Stimulated activated CD8-positive, alpha-beta memory T cell treated with anti-CD3 and anti-CD28 coated beads, Interleukin-15, amount 100 ng/mL, for 48 hours (primary cell): ENCODE data around the gene SEMA6B.
A peak's percentile ranks its signal among the peaks of the same experiment; 100 is the strongest.

Experiments
- DNase-seq, 2 donors: peaks; one replicate each; pipeline ENCODE4 v3.0.0-alpha.2; 2020; ENCODE audit warnings: low read depth in 2 of 2

Gene SEMA6B

DNA sequence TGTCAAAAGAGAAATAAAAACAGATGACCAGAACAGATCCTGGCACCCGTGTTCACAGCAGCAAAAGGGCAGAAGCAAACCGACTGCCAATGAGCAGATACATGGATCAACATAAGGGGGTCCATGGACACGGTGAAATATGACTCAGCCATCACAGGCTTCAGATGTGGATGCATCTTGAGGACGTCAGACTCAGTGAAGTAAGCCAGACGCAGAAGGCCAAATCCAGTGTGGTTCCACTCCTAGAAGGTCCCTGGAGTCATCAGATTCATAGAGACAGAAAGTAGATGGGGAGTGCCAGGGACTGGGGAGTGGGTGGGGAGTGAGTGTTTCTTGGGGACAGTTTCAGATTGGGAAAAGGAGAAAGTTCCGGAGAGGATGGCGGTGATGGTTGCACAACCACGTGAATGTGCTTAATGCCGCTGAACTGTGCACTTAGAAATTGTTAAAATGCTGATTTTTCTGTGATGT, 28.8 kb upstream of the SEMA6B start:
- no peak for DNase-seq

DNA sequence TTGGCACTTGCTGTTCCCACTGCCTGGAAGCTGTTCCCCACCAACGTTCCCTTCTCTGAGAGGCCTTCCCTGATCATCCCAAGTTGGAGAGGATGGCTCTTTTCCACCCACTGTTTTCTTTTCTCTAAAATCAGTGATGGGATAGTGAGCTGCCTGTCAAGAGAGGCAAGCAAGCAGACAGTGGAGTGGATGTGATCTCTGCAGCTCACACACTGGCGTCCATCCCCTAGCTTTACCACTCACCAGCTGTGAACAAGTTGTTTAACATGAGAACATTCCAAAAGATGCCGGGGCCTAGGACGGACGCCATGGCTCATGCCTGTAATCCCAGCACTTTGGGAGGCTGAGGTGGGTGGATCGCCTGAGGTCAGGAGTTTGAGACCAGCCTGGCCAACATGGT, 28.0 kb upstream of the SEMA6B start:
- DNase-seq: no peak

DNA sequence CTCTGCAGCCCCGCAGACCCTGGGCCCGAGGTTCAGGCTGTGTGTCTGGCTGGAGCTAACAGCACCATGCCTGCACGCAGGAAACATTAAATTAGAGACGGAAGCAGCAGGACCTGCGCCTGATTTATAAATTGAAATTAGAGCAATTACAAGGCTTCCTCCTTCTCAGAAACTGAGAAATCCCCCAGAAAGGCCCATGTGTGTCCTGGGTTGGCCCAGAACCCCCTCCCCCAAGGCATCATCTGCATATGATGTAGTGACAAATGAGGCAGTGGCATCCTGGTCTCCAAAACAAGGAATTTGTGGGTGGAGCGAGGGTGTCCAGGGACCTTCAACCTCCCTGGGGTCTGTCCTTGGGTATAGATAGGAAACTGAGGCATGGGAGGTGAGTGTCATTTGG, 27.2 kb upstream of the SEMA6B start:
- no peak for DNase-seq

DNA sequence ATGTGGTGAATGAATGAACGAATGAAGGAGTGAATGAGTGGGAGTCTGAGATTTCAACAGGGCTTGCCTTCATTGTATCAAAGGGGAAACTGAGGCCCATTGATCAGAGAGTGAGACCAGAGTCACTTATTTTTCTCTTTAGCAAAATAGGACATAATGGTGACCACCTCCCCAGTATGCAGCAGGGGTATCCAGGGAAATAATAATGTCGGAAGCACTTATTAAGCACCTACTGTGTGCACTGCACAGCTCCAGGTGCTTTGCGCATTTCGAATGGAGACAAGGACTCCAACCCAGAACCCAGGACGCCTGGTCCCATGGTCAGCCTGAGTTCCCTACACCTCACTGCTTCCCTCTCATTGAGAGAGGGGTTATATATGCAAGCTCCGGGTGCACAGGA, 26.8 kb upstream of the SEMA6B start:
- no peak for DNase-seq

DNA sequence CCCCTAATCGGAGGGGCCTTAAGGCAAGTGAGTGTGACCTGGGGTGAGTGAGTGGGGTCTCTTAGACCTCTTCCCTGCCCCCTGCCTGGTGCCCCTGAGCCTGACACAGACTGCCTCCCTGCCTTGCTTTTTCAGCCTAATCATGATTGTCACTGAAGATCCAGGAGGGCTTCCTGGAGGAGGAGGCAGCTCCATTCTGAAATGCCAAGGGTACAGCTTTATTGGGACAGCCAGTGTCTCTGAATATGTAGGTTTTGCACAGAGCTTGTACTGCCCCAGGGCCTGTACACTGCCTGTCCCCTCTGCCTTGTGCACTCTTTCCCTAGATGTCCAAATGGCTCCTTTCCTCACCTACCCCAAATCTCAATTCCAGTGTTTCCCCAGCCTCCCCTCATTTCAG, 26.1 kb upstream of the SEMA6B start:
- DNase-seq: no peak

DNA sequence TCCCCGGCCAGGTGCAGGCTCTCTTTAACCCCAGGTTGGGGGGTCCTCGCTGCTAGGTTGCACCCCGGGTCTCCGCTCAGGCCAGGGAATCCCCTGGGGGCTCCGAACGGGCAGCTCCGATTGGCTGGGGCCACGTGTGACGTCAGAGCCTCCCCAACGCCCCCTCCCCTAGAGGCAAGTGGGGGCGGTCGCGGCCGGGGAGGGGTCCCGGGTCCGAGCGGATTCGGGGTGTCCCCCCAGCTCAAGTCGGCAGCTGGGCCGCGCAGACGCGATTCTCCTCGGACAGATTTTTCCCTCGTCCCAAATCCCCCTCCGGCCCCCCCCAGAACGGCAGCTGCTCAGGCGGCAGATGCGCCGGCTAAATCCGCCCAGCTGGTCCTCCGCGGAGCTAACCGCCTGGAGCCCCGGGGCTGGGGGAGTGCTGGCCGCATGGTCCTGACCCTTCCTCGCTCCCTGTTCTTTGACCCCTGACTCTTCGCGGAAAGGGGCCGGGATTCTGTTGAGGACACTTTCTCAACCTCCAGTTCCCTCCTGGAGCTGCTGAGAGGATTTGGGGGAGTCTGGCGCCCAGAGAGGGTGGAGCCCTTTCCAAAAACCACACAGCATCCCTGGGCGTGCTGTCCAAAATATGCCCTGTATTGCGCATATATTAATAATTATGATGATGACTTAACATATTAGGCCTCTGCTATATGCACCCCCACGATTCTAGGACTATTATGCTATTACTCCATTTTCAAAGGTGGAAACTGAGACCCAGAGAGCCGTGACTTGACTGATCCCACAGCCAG, 25.4 kb upstream of the SEMA6B start:
- DNase-seq: no peak

DNA sequence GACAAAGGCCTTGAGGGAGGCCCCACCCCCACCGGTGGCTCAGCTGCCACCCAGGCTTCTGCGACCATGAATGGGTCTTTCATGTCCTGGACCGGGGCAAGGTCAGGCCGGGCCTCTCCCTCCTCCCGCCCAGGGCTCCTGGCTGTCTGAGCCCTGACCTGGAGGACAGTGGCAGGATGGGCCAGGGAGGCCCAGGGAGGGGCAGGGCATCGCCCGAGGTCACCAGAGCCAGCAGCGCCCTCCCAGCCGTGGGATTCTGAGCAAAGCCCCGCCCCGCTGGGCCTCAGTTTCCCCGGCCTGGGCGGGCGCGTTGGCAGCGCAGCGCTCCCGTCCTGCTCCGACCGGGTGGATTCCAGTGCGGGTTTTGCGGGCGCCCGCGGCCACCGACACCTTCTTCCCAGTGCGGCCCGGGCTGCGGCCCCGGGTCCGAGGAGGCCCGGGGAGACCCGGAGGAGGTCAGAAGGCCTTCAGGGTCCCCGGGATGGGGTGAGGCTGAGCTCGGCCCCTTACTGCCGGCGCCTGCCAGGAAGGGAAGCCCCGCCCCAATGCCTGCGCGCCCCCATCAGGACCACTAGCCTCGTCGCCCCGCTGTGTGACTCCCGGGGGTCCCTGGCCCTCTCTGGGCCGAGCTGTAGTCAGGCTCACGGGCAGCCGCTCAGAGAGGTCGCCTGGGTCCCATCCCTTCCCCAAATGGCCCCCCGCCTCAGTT, 24.6 kb upstream of the SEMA6B start:
- DNase-seq: no peak

DNA sequence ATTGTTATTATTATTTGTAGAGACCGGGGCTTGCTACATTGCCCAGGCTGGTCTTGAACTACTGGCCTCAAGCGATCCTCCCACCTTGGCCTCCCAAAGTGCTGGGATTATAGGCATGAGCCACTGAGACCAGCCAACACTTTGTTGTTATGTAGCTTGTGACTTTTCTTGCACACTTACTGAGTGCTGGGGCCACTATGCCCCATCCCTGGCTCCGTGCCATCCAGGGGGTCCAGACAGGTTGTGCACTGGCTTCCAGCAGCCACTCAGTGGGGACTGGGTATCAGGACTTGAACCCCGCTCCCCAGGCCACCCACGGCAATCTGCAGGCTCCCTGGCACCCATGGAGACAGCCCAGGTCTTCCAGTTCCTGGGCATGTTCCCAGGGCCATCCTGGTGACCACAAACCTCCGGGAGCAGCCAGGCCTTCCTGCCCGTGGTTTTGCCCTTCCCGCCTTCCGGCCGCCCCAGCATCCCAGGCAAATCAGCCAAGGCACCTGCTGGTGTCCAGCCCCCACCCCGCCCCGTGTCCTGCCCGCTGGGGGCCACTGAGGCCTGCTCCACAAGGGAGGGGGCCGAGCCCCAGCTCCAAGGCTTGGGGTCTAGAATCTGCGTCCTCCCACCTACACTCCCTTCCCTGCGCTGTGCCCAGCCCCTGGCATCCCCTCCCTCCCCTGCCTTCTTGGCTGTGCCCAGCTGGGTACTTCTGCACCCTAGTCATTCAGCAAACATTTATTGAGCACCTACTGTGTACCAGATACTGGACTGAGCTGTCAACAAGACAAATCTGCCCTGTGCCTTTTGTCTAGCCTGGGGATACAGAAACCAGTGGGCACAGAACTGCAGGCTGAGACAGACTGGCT, 23.7 kb upstream of the SEMA6B start:
- DNase-seq: no peak

DNA sequence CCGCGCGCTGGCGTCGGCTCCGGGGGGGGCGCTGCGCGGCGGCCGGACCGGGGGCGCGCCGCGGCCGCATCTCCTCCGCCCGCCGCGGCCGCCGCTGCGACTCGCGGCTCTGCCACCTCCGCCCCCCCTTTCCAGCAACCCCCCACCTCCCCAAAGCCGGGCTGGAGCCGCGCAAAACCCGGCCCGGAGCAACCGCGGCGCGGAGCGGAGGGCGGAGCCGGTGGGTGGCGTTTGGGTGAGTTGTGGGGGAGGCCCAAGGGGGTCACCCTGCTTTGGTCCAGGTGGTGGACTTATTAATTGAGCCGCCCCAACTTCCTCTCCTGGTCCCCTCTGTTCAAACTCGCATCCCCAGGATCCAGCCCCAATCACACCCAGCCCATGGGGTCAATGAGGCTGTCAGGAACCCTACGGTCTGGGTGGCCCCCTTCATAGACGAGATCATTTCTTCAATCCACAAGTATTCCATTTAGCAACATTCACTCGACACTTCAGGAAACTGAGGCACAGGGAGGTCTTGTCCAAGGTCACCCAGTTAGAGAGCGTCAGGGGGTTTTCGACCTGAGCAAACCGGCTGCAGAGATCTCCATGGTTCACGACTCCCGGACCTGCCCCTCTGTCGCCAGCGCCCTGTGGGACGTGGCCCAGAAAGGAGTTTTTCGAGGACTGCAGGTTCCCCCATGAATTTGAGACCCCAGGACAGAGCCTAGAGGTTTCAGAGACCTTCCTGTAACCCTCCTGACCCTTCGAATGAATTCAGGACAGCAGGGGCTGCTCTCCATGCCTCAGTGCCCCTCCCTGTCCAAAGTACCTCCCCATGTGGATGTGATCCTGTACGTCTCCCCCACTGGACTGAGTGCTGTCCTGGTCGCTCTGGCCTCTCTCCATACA, 22.4 kb upstream of the SEMA6B start:
- no peak for DNase-seq

DNA sequence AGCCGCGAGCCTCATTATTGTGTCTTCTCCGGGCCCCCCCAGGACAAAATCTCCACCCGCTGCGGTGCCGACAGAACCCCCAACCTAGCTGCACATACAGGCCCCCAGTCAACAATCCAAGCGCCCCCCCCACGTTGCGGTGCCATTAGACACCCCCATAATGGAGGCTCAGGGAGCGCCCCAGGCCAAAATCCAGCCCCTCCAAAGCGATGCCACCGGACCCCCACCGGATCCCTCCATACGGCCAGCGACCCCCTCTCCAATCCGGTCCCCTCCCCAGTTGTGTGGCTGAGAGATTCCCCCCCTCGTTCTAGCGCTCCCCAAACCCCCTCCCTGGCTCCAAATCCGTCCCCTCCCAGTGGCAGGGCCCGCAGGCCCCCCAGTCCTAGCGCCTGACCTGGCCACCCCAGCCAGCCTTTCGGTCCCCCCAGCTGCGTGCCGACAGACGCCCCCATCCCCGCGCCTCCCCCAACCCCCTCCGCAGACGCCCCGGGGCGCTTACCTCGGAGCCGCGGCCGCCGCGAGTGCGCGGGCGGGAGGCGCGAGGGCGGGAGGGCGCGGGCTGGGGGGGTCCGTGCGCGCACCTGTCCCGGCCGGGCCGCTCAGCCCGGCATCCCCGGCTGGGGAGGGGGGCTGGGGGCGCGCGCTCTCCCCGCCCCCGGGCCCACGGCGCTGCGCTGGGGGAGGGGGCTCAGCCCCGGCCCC, 21.6 kb upstream of the SEMA6B start:
- DNase-seq: no peak

DNA sequence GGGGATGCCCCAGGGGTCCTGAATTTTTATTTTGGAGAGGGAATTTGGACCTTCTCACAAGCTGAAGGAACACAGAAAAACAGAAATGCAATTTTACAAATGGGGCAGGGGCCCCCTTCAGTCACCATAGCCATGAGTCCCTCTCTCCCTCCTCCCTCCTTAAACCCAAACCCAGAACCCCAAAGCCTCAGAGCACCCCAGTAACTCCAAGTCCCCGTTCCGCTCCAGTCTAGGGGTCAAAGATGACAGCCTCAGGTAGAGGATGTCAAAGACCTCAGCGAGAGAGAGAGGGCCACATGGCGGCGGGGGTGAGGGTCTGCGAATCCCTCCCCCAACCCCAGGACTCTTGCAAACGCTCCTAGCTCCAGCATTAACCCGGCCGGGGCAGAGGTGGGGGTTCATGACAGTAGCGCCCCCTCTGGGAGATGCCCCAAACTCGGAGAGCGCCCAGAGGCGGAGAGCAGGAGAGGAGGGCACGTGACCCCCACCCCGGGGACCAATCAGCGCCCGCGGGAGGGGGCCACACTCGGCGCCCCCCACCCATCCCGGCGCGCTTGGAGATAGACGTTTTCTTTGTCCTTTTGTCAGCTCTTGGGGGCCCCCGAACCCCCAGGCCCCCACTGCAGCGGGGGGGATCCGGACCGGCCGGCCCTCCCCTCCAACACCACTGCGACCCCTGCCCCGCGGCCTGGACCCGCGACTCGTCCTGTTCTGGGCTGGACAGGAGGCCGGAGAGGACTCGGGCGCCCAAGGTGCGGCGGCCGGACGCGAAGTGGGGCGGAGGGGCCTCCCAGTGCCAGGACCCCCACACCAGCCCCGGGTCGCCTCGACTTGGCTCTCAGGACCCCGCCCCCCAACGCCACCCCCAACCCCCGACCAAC, 20.8 kb upstream of the SEMA6B start:
- DNase-seq: no peak

DNA sequence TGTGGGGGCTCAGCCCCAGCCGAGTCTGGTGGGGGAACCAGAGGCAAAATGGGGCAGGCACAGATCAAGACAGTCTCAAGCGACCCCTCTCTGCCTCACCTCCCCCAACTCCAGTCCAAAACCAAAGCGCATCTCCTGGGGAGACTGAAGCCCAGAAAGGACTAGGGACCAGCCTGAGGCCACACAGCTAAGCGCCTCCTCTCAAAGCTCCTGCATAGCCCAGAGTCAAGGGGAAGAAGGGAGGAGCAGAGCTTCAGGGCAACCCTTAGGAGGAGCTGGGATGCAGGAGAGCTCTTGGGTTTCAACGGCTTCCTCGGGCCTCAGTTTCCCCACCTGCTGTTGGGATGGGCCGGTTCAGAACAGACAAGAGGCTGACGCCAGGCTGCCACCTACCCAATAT, 19.9 kb upstream of the SEMA6B start:
- no peak for DNase-seq

DNA sequence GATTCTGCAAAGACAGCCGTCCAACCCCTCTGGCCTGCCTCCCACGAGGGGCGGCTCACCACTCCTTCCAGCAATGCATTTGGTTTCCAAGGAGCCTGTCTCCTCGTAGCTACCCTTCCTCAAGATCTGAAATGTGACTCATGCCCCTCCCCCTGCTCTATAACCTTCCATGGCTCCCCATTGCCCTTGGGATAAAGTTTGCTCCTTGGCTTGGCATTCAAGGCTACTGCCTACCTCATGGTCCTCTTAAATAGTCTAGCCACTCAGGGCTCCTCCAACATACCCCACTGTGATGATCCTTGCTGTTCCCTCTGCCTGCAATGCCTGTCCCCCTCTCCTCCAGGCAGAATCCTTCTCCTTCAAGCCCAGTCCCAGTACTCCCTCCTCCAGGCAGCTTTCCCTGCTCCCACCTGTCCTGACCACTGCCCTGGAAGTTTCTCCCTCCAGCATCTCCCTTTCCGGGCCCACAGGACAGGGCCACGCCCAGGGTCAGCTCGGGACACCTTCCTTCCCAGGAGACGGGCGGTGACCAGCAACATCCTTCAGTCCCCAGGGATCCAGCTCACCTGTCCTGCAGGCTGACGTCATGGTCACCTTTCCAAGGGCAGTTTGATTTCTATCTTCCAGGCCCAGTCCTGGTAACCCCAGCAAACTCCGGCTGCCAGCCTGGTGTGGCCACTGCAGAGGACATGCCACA, 19.2 kb upstream of the SEMA6B start:
- no peak for DNase-seq

DNA sequence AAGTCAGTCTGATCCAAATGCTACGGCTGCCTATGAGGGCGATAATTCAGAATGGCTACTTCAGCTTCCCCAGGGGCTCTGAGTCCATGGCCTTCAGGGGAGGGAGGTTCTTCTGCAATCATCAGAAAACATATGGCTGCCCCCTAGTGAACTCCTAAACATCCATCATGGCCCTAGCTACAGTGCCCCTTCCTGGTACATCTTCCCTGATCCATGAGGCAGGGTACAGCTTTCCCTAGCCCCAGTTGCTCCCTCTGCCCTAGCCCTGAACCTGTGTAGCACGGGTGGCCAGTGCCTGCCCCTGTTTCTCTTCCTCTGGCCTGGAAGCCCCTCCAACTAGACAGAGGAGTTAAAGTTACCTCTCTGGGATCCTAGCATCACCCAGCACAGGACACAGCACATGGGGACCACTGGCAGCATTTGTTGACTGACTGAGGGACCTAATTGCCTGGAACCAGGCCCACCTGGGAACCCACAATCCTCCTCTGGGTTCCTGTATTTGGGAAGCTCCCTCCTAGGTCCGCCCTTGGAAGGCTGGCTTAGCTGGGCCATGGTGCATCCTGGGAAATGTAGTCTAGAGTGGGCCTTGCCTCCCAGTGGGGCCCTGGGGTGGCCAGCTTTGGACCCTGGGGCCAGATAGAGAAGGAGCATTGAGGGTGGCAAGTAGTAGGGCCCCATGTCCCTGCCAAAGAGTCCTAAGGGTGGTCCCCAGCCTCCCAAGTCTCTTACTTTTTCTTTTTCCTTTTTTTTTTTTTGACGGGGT, 17.7 kb upstream of the SEMA6B start:
- DNase-seq: no peak

DNA sequence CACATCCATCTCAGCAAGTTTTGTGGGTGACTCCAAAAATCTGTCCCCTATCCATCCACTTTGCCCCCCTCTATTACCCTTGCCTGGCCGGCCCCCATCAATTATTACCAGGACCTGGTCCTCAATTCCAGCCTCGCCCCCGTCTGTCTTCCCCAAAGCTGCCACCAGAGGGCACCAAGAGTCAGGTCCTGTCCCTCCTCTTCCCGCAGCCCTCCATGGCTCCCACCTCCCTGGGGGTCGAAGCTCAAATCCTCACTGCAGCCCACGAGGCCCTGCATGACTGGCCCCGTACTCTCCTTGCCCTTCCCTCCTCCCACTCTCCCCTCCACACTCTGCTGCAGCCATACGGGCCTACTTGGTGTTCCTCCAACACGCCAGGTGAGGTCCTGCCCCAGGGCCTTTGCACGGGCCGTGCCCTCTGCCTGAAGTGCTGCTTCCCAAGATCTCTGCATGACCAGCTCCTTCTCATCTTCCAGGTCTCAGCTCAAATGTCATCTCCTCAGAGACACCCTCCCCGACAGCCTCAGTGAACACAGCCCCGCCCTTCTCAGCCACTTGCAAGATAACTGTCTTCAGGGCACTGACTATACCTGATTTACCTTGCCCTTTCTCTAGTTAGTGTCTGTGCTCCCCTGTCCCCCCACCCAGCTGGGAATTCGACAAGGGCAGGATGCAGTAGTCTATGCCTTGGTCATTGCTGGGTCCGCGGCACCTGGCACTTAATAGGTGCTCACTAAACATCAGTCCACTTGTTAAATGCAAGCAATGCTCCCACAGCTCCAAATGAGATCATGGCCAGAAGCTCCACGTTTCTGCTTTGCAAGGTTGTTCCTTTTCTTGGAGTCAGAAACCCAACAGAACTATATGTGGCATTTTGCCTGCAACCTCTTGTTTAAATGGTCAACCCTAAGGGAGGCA, 16.8 kb upstream of the SEMA6B start:
- DNase-seq: peak; percentile 45 to 53

DNA sequence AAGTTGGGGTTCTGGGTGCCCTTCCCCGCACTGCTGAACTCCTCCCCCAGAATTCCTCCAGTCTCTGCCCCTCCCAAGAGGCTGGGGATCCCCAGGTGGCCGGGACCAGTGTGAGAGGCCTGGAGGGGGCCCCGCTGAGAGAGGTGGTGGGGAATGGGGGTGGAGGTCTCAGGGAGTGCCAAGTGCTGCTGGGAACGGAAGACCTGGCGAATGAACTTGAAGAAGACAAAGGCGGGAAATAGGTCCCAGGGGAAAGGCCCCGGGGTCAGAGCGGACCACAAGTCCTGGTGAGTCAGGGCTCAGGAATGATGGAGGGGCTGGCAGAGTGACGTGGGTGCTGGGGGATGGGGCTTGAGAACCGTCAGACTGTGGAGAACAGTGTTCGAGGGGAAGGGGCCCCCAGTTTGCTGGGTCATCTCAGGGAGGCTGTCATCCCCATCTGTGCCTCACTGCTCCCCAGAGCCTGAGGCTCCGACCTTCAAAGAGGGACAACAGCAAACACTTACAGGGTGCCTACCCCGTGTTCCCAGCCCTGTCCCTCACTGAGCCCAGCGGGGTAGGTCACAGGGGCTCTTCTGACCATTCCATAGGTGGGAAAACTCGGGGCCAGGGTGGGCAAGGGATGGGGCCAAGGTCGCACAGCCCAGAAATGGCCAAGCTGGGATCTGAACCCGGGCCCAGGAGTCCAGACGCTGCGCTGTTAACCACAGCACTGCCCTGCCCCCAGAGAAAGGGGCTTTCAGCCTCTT, 16.0 kb upstream of the SEMA6B start:
- no peak for DNase-seq

DNA sequence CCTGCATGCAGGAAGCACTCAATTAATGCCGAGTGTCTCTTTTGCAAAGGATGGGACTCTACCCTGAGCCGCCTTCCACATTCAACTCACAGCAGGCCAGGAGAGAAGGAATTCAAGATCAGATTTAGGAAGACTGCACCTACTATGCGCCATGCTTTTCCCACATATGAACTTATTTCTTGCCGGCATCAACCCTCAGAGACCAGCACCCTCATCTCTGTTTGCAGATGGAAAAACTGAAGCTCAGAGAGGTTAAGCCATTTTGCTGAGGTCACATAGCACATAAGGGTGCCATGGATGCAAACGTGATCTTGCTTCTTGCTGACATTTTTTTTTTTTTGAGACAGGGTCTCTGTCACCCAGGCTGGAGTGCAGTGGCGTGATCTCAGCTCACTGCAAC, 14.2 kb upstream of the SEMA6B start:
- no peak for DNase-seq
